ENCODE data around the gene BEST3. TPM values are rescaled to one million over a fixed set of nuclear protein-coding genes. Genes with fewer than 3 reads are reported as not detected.

The BEST3 gene
- total RNA-seq: not detected in 2 replicates

GRCh38 chr12:69698769-69699540, at the start of gene BEST3:
TSS of gene BEST3 (minus strand) at chr12:69699303. CDS start at chr12:69697798, 1,505 bp downstream.
- intact Hi-C loops (cut with micrococcal nuclease): no loop called here

GRCh38 chr12:69744109-69744508, 45.0 kb upstream of the BEST3 start:
- intact Hi-C loops (cut with micrococcal nuclease): no loop called here

- intact Hi-C loops (cut with micrococcal nuclease): loop anchor here (2.0 kb wide), 3 partner anchors 269 to 627 kb away; partner anchors contain the start of genes CNOT2, FRS2 and KCNMB4
Measured at GRCh38 chr12:69739287-69740191, 40.4 kb upstream of the BEST3 start.

GRCh38 chr12:69738351-69739286, 39.5 kb upstream of the BEST3 start, which contains the start of gene RAB3IP:
TSS of gene RAB3IP (plus strand) at chr12:69738860. CDS start at chr12:69755409, 16,549 bp downstream.
- intact Hi-C loops (cut with micrococcal nuclease): loop anchor here (1.0 to 2.0 kb wide), 6 partner anchors 153 to 628 kb away; partner anchors contain the start of genes CCT2, CNOT2, CPSF6 and FRS2

- intact Hi-C loops (cut with micrococcal nuclease): no loop called here
Measured at GRCh38 chr12:69733638-69734037, 34.5 kb upstream of the BEST3 start.

- intact Hi-C loops (cut with micrococcal nuclease): no loop called here
Measured at GRCh38 chr12:69732088-69732487, 33.0 kb upstream of the BEST3 start.

- intact Hi-C loops (cut with micrococcal nuclease): no loop called here
Measured at GRCh38 chr12:69726922-69727321, 27.8 kb upstream of the BEST3 start.

- intact Hi-C loops (cut with micrococcal nuclease): no loop called here
Measured at GRCh38 chr12:69720750-69721149, 21.6 kb upstream of the BEST3 start.

- intact Hi-C loops (cut with micrococcal nuclease): no loop called here
Measured at GRCh38 chr12:69719336-69720316, 20.5 kb upstream of the BEST3 start.

- intact Hi-C loops (cut with micrococcal nuclease): no loop called here
Measured at GRCh38 chr12:69714542-69714941, 15.4 kb upstream of the BEST3 start.

- intact Hi-C loops (cut with micrococcal nuclease): no loop called here
Measured at GRCh38 chr12:69712826-69713225, 13.7 kb upstream of the BEST3 start.

GRCh38 chr12:69708649-69709048, 9.5 kb upstream of the BEST3 start:
- intact Hi-C loops (cut with micrococcal nuclease): no loop called here

- intact Hi-C loops (cut with micrococcal nuclease): no loop called here
Measured at GRCh38 chr12:69704357-69704756, 5.3 kb upstream of the BEST3 start.

- intact Hi-C loops (cut with micrococcal nuclease): no loop called here
Measured at GRCh38 chr12:69703146-69703642, 4.1 kb upstream of the BEST3 start.

GRCh38 chr12:69701826-69702225, 2.7 kb upstream of the BEST3 start:
- intact Hi-C loops (cut with micrococcal nuclease): no loop called here

GRCh38 chr12:69698054-69698453, 1.0 kb downstream of the BEST3 start:
- intact Hi-C loops (cut with micrococcal nuclease): no loop called here

GRCh38 chr12:69694123-69694522, 5.0 kb downstream of the BEST3 start:
- intact Hi-C loops (cut with micrococcal nuclease): no loop called here

GRCh38 chr12:69689638-69690037, 9.5 kb downstream of the BEST3 start:
- intact Hi-C loops (cut with micrococcal nuclease): no loop called here
